CD14-positive monocyte (primary cell): ENCODE measurements around the gene TBC1D12. TPM values are rescaled to one million over a fixed set of nuclear protein-coding genes. Genes with fewer than 3 reads are reported as not detected.

ENCODE experiments used
- DNase-seq, 3 donors: peaks; one replicate each; pipeline ENCODE4 v3.0.0-alpha.2; 2011 to 2022
- H2AFZ ChIP-seq: 2 replicates; pipeline ENCODE4 v1.6.0; 2012; ENCODE audit warnings: mild to moderate bottlenecking, low read depth, low read length, inconsistent platforms; ENCODE audit not compliant: insufficient read depth, poor library complexity, severe bottlenecking
- H3K27ac ChIP-seq, 2 donors: 1 replicate in 1 of 2; 2 replicates in 1 of 2; pipeline ENCODE4 v1.5.1; 2012 to 2013; ENCODE audit warnings: low read length in 2 of 2, control low read depth in 1 of 2, inconsistent platforms in 1 of 2, low read depth in 1 of 2, mild to moderate bottlenecking in 1 of 2
- H3K27me3 ChIP-seq, 2 donors: one replicate each; pipeline versions ENCODE4 v1.6.0 to v1.6.1; 2011 to 2013; ENCODE audit warnings: low read length in 2 of 2; ENCODE audit not compliant: control insufficient read depth in 2 of 2, insufficient read depth in 2 of 2
- H3K36me3 ChIP-seq, 2 donors: replicated peaks in 1 of 2; 1 replicate in 1 of 2; 2 replicates in 1 of 2; pipeline versions ENCODE4 v1.5.1 to v1.6.1; 2012 to 2013; ENCODE audit warnings: low read length in 2 of 2, control low read depth in 1 of 2, inconsistent platforms in 1 of 2, mild to moderate bottlenecking in 1 of 2; ENCODE audit not compliant: insufficient read depth in 2 of 2, control insufficient read depth in 1 of 2
- H3K4me1 ChIP-seq, 2 donors: 1 replicate in 1 of 2; 2 replicates in 1 of 2; pipeline versions ENCODE4 v1.5.1 to v1.6.1; 2012 to 2013; ENCODE audit warnings: low read length in 2 of 2, control low read depth in 1 of 2, inconsistent platforms in 1 of 2, mild to moderate bottlenecking in 1 of 2, moderate library complexity in 1 of 2; ENCODE audit not compliant: insufficient read depth in 2 of 2, control insufficient read depth in 1 of 2
- H3K4me2 ChIP-seq: replicated peaks from 2 replicates; pipeline ENCODE3; 2012; ENCODE audit warnings: low read length, moderate library complexity, mild to moderate bottlenecking; ENCODE audit not compliant: poor library complexity, severe bottlenecking; ENCODE audit errors: extremely low read depth
- H3K4me3 ChIP-seq, 3 experiments: fragments of 200-600 bp in 1 of 3; sonication (generic) in 1 of 3; replicated peaks in 1 of 3; 1 replicate in 2 of 3; 2 replicates in 1 of 3; pipeline ENCODE4 v1.5.1; 2011 to 2013; ENCODE audit warnings: low read length in 3 of 3, mild to moderate bottlenecking in 3 of 3, control low read depth in 2 of 3, low read depth in 2 of 3, inconsistent platforms in 1 of 3, moderate library complexity in 1 of 3
- H3K79me2 ChIP-seq: 2 replicates; pipeline ENCODE4 v1.6.0; 2012; ENCODE audit warnings: mild to moderate bottlenecking, control low read depth, inconsistent platforms, low read length, moderate library complexity; ENCODE audit not compliant: insufficient read depth
- H3K9ac ChIP-seq: 2 replicates; pipeline ENCODE4 v1.6.0; 2017; ENCODE audit warnings: low read length, mild to moderate bottlenecking; ENCODE audit not compliant: insufficient read depth, poor library complexity, severe bottlenecking
- H3K9me3 ChIP-seq, 2 donors: replicated peaks in 1 of 2; 1 replicate in 1 of 2; 2 replicates in 1 of 2; pipeline versions ENCODE4 v1.5.1 to v1.6.1; 2012 to 2013; ENCODE audit warnings: low read length in 2 of 2, control low read depth in 1 of 2; ENCODE audit not compliant: control insufficient read depth in 1 of 2, insufficient read depth in 1 of 2
- H4K20me1 ChIP-seq: 2 replicates; pipeline ENCODE4 v1.6.0; 2012; ENCODE audit warnings: mild to moderate bottlenecking, low read length, control low read depth, moderate library complexity; ENCODE audit not compliant: insufficient read depth
- H3K27ac Mint-ChIP-seq, 7 donors: one replicate each; pipeline ENCODE4 v1.8.0; 2020; ENCODE audit warnings: mild to moderate bottlenecking in 7 of 7, mixed read lengths in 7 of 7, moderate library complexity in 6 of 7, inconsistent platforms in 2 of 7
- H3K27me3 Mint-ChIP-seq, 3 donors: one replicate each; pipeline ENCODE4 v1.8.0; 2021 to 2022; ENCODE audit warnings: low read depth in 3 of 3, mild to moderate bottlenecking in 3 of 3, mixed read lengths in 3 of 3, moderate library complexity in 3 of 3, inconsistent platforms in 1 of 3
- H3K36me3 Mint-ChIP-seq, 2 donors: one replicate each; pipeline ENCODE4 v1.8.0; 2020; ENCODE audit warnings: mixed read lengths in 2 of 2, inconsistent platforms in 1 of 2, mild to moderate bottlenecking in 1 of 2
- H3K4me1 Mint-ChIP-seq: one replicate; pipeline ENCODE4 v1.8.0; 2020; ENCODE audit warnings: mild to moderate bottlenecking, mixed read lengths
- H3K4me3 Mint-ChIP-seq, 2 donors: one replicate each; pipeline ENCODE4 v1.8.0; 2020; ENCODE audit warnings: mild to moderate bottlenecking in 2 of 2, mixed read lengths in 2 of 2, moderate library complexity in 1 of 2
- H3K9me3 Mint-ChIP-seq, 7 donors: one replicate each; pipeline ENCODE4 v1.8.0; 2020 to 2022; ENCODE audit warnings: mixed read lengths in 7 of 7, mild to moderate bottlenecking in 6 of 7, moderate library complexity in 6 of 7, inconsistent platforms in 2 of 7
- CTCF ChIP-seq: fragments of 200-600 bp; IDR thresholded peaks from one replicate; pipeline ENCODE4 v1.8.0; 2022; ENCODE audit warnings: antibody characterized with exemption, mild to moderate bottlenecking
- WGBS: methylation state at CpG from one replicate; pipeline ENCODE4 v1.1.5; 2013; ENCODE audit warnings: missing lambda C conversion rate; ENCODE audit not compliant: insufficient coverage; 5-methylcytosine and 5-hydroxymethylcytosine counted together
- intact Hi-C, 2 donors: fragments of 100-400 bp; cut with micrococcal nuclease; formaldehyde crosslinking; loops; one replicate each; pipeline versions ENCODE4 v1.15.0 to v1.15.1; 2023
- polyA plus RNA-seq, 3 donors: library from polyadenylated mRNA; depleted of rRNA in 1 of 3; unstranded in 2 of 3; stranded (reverse) in 1 of 3; fragments of 300-500 nt in 2 of 3; fragments of >200 nt in 1 of 3; fragmentation: Illumina TruSeq in 2 of 3; gene quantifications; 1 replicate in 2 of 3; 2 replicates in 1 of 3; pipeline ENCODE4 v1.2.3, GENCODE V29; 2012 to 2021

The TBC1D12 gene
- polyA plus RNA-seq, 3 donors: 3.1 to 10.5 (median 3.4) TPM

GRCh38 chr10:94439275-94439861, 37.0 kb downstream of the TBC1D12 start:
- H3K27ac Mint-ChIP-seq: no peak overlapping the region
- H3K79me2 ChIP-seq: peaks cover 8% of the 10 kb centered on the region

GRCh38 chr10:94440096-94440495, 37.8 kb downstream of the TBC1D12 start:
- Histone ChIP-seq H3K4me2 (no peak overlapping the region), H3K9ac (no peak overlapping the region), H4K20me1 (peaks cover 62% of the 10 kb centered on the region), H3K27me3 (no peaks in the 10 kb centered on the region), H3K79me2 (peaks cover 8% of the 10 kb centered on the region), H3K9me3 (peaks cover 8 to 13% of the 10 kb centered on the region in 2 donors), H2AFZ (no peak overlapping the region), H3K4me3 (no peak overlapping the region), H3K27ac (no peak overlapping the region), H3K36me3 (peaks cover 0 to 14% of the 10 kb centered on the region in 2 donors), H3K4me1 (no peaks in the 10 kb centered on the region)
- Mint-ChIP-seq H3K27me3 (peaks cover 1 to 4% (median 4%) of the 10 kb centered on the region in 3 donors), H3K27ac (no peak overlapping the region), H3K36me3 (peaks cover 2 to 3% of the 10 kb centered on the region in 2 donors), H3K9me3 (peaks cover 9 to 21% (median 15%) of the 10 kb centered on the region in 7 donors), H3K4me1 (peaks cover 5% of the 10 kb centered on the region), H3K4me3 (no peak overlapping the region)
- TF ChIP-seq CTCF: no peak
- DNase-seq: no peak
- intact Hi-C loops: loop anchor here in 1 of 2 donors (5.0 kb wide), 2 partner anchors 78 to 158 kb away; partner anchors contain the start of gene NOC3L

More at GRCh38 chr10:94439275-94439861, 37.0 kb downstream of the TBC1D12 start:
- Mint-ChIP-seq H3K27me3 (peaks cover 1 to 4% (median 4%) of the 10 kb centered on the region in 3 donors), H3K4me1 (peaks cover 5% of the 10 kb centered on the region), H3K36me3 (peaks cover 2 to 3% of the 10 kb centered on the region in 2 donors), H3K4me3 (no peak overlapping the region), H3K9me3 (peaks cover 9 to 21% (median 15%) of the 10 kb centered on the region in 7 donors)
- Histone ChIP-seq H3K4me1 (no peaks in the 10 kb centered on the region), H4K20me1 (peaks cover 67% of the 10 kb centered on the region), H3K4me3 (no peak overlapping the region), H3K36me3 (peaks cover 0 to 14% of the 10 kb centered on the region in 2 donors), H3K9me3 (peaks cover 8 to 13% of the 10 kb centered on the region in 2 donors), H3K27ac (no peak overlapping the region), H3K4me2 (no peak overlapping the region), H2AFZ (no peak overlapping the region), H3K9ac (no peak overlapping the region), H3K27me3 (no peaks in the 10 kb centered on the region)
- TF ChIP-seq CTCF: no peak
- WGBS: 58% methylated on average over 3 of the region's 4 CpGs
- no peak for DNase-seq
- intact Hi-C loops: no loop called here
